Keratinocyte (primary cell): Measurements from ENCODE around the gene DGKZ.

Experiments used
- CTCF ChIP-seq, 3 experiments: IDR thresholded peaks in 1 of 3; conservative IDR thresholded peaks in 1 of 3; optimal IDR thresholded peaks in 1 of 3; 2 replicates in 2 of 3; 3 replicates in 1 of 3; pipeline versions ENCODE3 to v1.5.1; 2011; ENCODE audit warnings: low read length in 3 of 3, mild to moderate bottlenecking in 3 of 3, moderate library complexity in 2 of 3, control low read depth in 1 of 3, inconsistent platforms in 1 of 3; ENCODE audit not compliant: insufficient read depth in 2 of 3; ENCODE audit errors: extremely low read depth in 1 of 3
- EZH2 ChIP-seq: IDR thresholded peaks from one replicate; pipeline ENCODE4 v1.6.1; 2012; ENCODE audit warnings: inconsistent platforms, mild to moderate bottlenecking, low read length, moderate library complexity

- TF ChIP-seq CTCF (optimal IDR thresholded peaks at IDR 0.05 in 1 of 3, IDR thresholded peaks at IDR 0.05 in 1 of 3, conservative IDR thresholded peaks at IDR 0.05 in 1 of 3; ENCODE audit: extremely low read depth in 1 of 3, insufficient read depth in 2 of 3, low read length in 3 of 3) = no peak
- TF ChIP-seq EZH2 = no peak
Measured at GRCh38 chr11:46413760-46414465, 66.7 kb downstream of the DGKZ start.
